Stimulated activated naive CD4-positive, alpha-beta T cell treated with Interleukin-2 at 50 U/mL for 16 hours (primary cell): ENCODE results near the gene LAMC3.

Experiments
- DNase-seq: peaks from one replicate; lab custom pipeline; 2025; lab: John Stamatoyannopoulos, UW

LAMC3 gene

GRCh38 chr9:131121346-131121745 is 112.4 kb downstream of the LAMC3 start:
- no peak for DNase-seq

GRCh38 chr9:131122158-131122557 is 113.2 kb downstream of the LAMC3 start:
- no peak for DNase-seq

- no peak for DNase-seq
Observed at GRCh38 chr9:131125038-131125287, 116.0 kb downstream of the LAMC3 start.

- peak; percentile 100 for DNase-seq
Observed at GRCh38 chr9:131125288-131126058, 116.5 kb downstream of the LAMC3 start, which contains the start of gene NUP214. NUP214 (plus strand) TSS chr9:131125586; CDS start chr9:131125705, 119 bp downstream.

DNA sequence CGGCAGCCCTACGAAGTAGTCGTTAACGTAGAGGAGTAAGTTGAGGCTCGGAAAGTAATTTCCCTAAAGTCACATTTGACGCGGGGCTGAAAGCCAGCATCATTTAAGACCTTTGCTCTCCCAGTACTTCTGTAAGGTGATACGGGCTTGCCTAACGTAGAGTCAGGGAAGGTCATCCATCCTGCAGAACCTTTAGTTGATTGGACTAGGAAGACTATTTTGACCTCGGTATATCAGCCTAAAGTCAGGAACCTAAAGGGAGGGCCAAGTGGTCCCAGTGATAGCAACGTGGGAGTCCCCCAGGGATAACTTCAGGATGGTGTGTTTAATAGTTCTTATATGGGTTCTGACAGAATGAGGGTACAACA is 117.1 kb downstream of the LAMC3 start:
- no peak for DNase-seq

- DNase-seq: no peak
Observed at GRCh38 chr9:131129183-131129582, 120.2 kb downstream of the LAMC3 start.

GRCh38 chr9:131138676-131139075 is 129.7 kb downstream of the LAMC3 start:
- no peak for DNase-seq

DNA sequence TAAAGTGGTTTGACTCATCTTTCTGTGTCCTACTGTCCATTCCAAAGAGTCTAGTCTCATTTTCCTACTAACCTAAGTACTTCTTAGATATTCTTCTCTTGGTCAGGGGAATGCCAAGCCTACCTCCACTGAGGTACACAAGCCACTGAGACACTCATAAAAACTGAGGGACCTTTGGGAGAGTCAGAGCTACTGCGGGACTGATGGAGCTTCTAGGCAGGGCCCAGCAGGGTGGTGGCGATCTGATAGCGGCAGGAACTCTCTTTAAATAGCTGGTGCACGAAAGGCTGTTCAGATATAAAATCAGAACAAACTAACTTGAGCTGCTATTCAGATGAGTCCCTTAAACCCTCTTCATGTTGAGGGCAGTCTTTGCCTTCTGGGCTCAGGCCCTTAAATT is 131.1 kb downstream of the LAMC3 start:
- DNase-seq: no peak

DNA sequence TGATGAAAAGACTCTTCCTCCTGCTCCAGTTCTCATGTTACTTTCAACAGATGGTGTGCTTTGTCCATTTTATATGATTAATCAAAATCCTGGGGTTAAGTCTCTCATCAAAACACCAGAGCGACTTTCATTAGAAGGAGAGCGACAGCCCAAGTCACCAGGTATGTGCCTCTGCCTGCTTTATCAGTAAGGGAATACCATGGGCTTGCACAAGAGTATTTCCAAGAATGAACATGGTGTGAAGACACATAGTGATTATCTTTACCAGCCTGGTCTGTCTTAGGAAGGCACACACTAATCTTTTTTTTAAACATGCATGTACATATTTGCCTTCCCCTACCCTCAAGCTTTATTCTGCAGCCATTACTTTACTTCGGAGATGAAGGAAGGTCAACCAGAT is 131.6 kb downstream of the LAMC3 start:
- DNase-seq: no peak

- no peak for DNase-seq
Observed at GRCh38 chr9:131142160-131142559, 133.2 kb downstream of the LAMC3 start.
